Measurements from ENCODE around the gene ATCAY. TPM values are rescaled to one million over a fixed set of nuclear protein-coding genes. Genes with fewer than 3 reads are reported as not detected.

ATCAY gene
- polyA plus RNA-seq (2013, experiment 1 of 2), result 13.0 TPM
- polyA plus RNA-seq (2013, experiment 2 of 2), result 10.1 TPM

- peak within 1 kb of the TSS; percentile 47 for H3K4me3 ChIP-seq (ENCODE audit: extremely low read depth, insufficient read depth, low read length, poor library complexity, severe bottlenecking)
- H3K36me3 ChIP-seq (ENCODE audit: control insufficient read depth, insufficient read depth, low read length), result no peaks in the 10 kb centered on the region
- H3K4me1 ChIP-seq (ENCODE audit: control insufficient read depth, insufficient read depth, low read length, poor library complexity, severe bottlenecking), result peaks cover 8% of the 10 kb centered on the region
- 0 to 1% methylated on average over 24 to 26 of the region's 49 CpGs for WGBS, 2 experiments (ENCODE audit: insufficient coverage in 2 of 2)
- no peaks in the 10 kb centered on the region for H3K9me3 ChIP-seq (ENCODE audit: control insufficient read depth, low read length)
- H3K27ac ChIP-seq (ENCODE audit: low read depth, low read length, severe bottlenecking), result peak within 1 kb of the TSS; percentile 36
Measured at GRCh38 chr19:3880471-3881271, at the start of gene ATCAY. ATCAY (plus strand) TSS chr19:3880685; CDS start chr19:3885768, 5,083 bp downstream.

GRCh38 chr19:3831601-3832000, 48.9 kb upstream of the ATCAY start:
- Histone ChIP-seq H3K27ac (ENCODE audit: low read depth, low read length, severe bottlenecking) (no peak overlapping the region), H3K36me3 (ENCODE audit: control insufficient read depth, insufficient read depth, low read length) (no peaks in the 10 kb centered on the region), H3K9me3 (ENCODE audit: control insufficient read depth, low read length) (no peaks in the 10 kb centered on the region), H3K4me1 (ENCODE audit: control insufficient read depth, insufficient read depth, low read length, poor library complexity, severe bottlenecking) (no peaks in the 10 kb centered on the region), H3K4me3 (ENCODE audit: extremely low read depth, insufficient read depth, low read length, poor library complexity, severe bottlenecking) (no peak overlapping the region)
- WGBS, 2 experiments (ENCODE audit: insufficient coverage in 2 of 2), result 86 to 95% methylated on average over 14 to 17 of the region's 19 CpGs

- no peaks in the 10 kb centered on the region for H3K9me3 ChIP-seq (ENCODE audit: control insufficient read depth, low read length)
- 100% methylated on average over 3 of the region's 6 CpGs; no CpG with 5 or more reads in 1 of the 2 experiments for WGBS, 2 experiments (ENCODE audit: insufficient coverage in 2 of 2)
- no peaks in the 10 kb centered on the region for H3K4me1 ChIP-seq (ENCODE audit: control insufficient read depth, insufficient read depth, low read length, poor library complexity, severe bottlenecking)
- H3K27ac ChIP-seq (ENCODE audit: low read depth, low read length, severe bottlenecking), result no peak overlapping the region
- H3K4me3 ChIP-seq (ENCODE audit: extremely low read depth, insufficient read depth, low read length, poor library complexity, severe bottlenecking), result no peak overlapping the region
- H3K36me3 ChIP-seq (ENCODE audit: control insufficient read depth, insufficient read depth, low read length), result no peaks in the 10 kb centered on the region
Measured at GRCh38 chr19:3832001-3832400, 48.5 kb upstream of the ATCAY start.

- Histone ChIP-seq H3K36me3 (ENCODE audit: control insufficient read depth, insufficient read depth, low read length) (no peaks in the 10 kb centered on the region), H3K9me3 (ENCODE audit: control insufficient read depth, low read length) (peaks cover 6% of the 10 kb centered on the region), H3K27ac (ENCODE audit: low read depth, low read length, severe bottlenecking) (no peak overlapping the region), H3K4me3 (ENCODE audit: extremely low read depth, insufficient read depth, low read length, poor library complexity, severe bottlenecking) (no peak overlapping the region), H3K4me1 (ENCODE audit: control insufficient read depth, insufficient read depth, low read length, poor library complexity, severe bottlenecking) (no peaks in the 10 kb centered on the region)
- WGBS, 2 experiments (ENCODE audit: insufficient coverage in 2 of 2), result 86 to 87% methylated on average over 21 to 28 of the region's 34 CpGs
Measured at GRCh38 chr19:3833578-3834348, 46.7 kb upstream of the ATCAY start.

GRCh38 chr19:3834349-3835054, 46.0 kb upstream of the ATCAY start:
- peaks cover 6% of the 10 kb centered on the region for H3K9me3 ChIP-seq (ENCODE audit: control insufficient read depth, low read length)
- H3K4me1 ChIP-seq (ENCODE audit: control insufficient read depth, insufficient read depth, low read length, poor library complexity, severe bottlenecking), result no peaks in the 10 kb centered on the region
- H3K36me3 ChIP-seq (ENCODE audit: control insufficient read depth, insufficient read depth, low read length), result no peaks in the 10 kb centered on the region
- H3K4me3 ChIP-seq (ENCODE audit: extremely low read depth, insufficient read depth, low read length, poor library complexity, severe bottlenecking), result no peak overlapping the region
- H3K27ac ChIP-seq (ENCODE audit: low read depth, low read length, severe bottlenecking), result no peak overlapping the region
- whole genome bisulfite sequencing, 2 experiments (ENCODE audit: insufficient coverage in 2 of 2), result 91 to 95% methylated on average over 24 to 32 of the region's 35 CpGs

GRCh38 chr19:3835055-3835435, 45.4 kb upstream of the ATCAY start:
- Histone ChIP-seq H3K4me3 (ENCODE audit: extremely low read depth, insufficient read depth, low read length, poor library complexity, severe bottlenecking) (no peak overlapping the region), H3K4me1 (ENCODE audit: control insufficient read depth, insufficient read depth, low read length, poor library complexity, severe bottlenecking) (no peaks in the 10 kb centered on the region), H3K36me3 (ENCODE audit: control insufficient read depth, insufficient read depth, low read length) (no peaks in the 10 kb centered on the region), H3K27ac (ENCODE audit: low read depth, low read length, severe bottlenecking) (no peak overlapping the region), H3K9me3 (ENCODE audit: control insufficient read depth, low read length) (peaks cover 6% of the 10 kb centered on the region)
- 89 to 100% methylated on average over 4 of the region's 9 CpGs for WGBS, 2 experiments (ENCODE audit: insufficient coverage in 2 of 2)

GRCh38 chr19:3836887-3837286, 43.6 kb upstream of the ATCAY start:
- H3K4me3 ChIP-seq (ENCODE audit: extremely low read depth, insufficient read depth, low read length, poor library complexity, severe bottlenecking), result no peak overlapping the region
- H3K36me3 ChIP-seq (ENCODE audit: control insufficient read depth, insufficient read depth, low read length), result no peaks in the 10 kb centered on the region
- H3K4me1 ChIP-seq (ENCODE audit: control insufficient read depth, insufficient read depth, low read length, poor library complexity, severe bottlenecking), result no peaks in the 10 kb centered on the region
- no peak overlapping the region for H3K27ac ChIP-seq (ENCODE audit: low read depth, low read length, severe bottlenecking)
- 74 to 75% methylated on average over 5 of the region's 6 CpGs for WGBS, 2 experiments (ENCODE audit: insufficient coverage in 2 of 2)
- H3K9me3 ChIP-seq (ENCODE audit: control insufficient read depth, low read length), result peaks cover 6% of the 10 kb centered on the region

GRCh38 chr19:3837332-3837731, 43.2 kb upstream of the ATCAY start:
- no peaks in the 10 kb centered on the region for H3K36me3 ChIP-seq (ENCODE audit: control insufficient read depth, insufficient read depth, low read length)
- H3K9me3 ChIP-seq (ENCODE audit: control insufficient read depth, low read length), result peaks cover 6% of the 10 kb centered on the region
- no peaks in the 10 kb centered on the region for H3K4me1 ChIP-seq (ENCODE audit: control insufficient read depth, insufficient read depth, low read length, poor library complexity, severe bottlenecking)
- no peak overlapping the region for H3K27ac ChIP-seq (ENCODE audit: low read depth, low read length, severe bottlenecking)
- WGBS, 2 experiments (ENCODE audit: insufficient coverage in 2 of 2), result 93 to 96% methylated on average over 17 of the region's 17 CpGs
- no peak overlapping the region for H3K4me3 ChIP-seq (ENCODE audit: extremely low read depth, insufficient read depth, low read length, poor library complexity, severe bottlenecking)

GRCh38 chr19:3837922-3838321, 42.6 kb upstream of the ATCAY start:
- no peaks in the 10 kb centered on the region for H3K4me1 ChIP-seq (ENCODE audit: control insufficient read depth, insufficient read depth, low read length, poor library complexity, severe bottlenecking)
- H3K27ac ChIP-seq (ENCODE audit: low read depth, low read length, severe bottlenecking), result no peak overlapping the region
- no peaks in the 10 kb centered on the region for H3K36me3 ChIP-seq (ENCODE audit: control insufficient read depth, insufficient read depth, low read length)
- H3K4me3 ChIP-seq (ENCODE audit: extremely low read depth, insufficient read depth, low read length, poor library complexity, severe bottlenecking), result no peak overlapping the region
- peaks cover 6% of the 10 kb centered on the region for H3K9me3 ChIP-seq (ENCODE audit: control insufficient read depth, low read length)
- WGBS, 2 experiments (ENCODE audit: insufficient coverage in 2 of 2), result 95 to 96% methylated on average over 19 of the region's 19 CpGs

- H3K27ac ChIP-seq (ENCODE audit: low read depth, low read length, severe bottlenecking), result no peak overlapping the region
- whole genome bisulfite sequencing, 2 experiments (ENCODE audit: insufficient coverage in 2 of 2), result 87 to 92% methylated on average over 12 to 13 of the region's 13 CpGs
- no peak overlapping the region for H3K4me3 ChIP-seq (ENCODE audit: extremely low read depth, insufficient read depth, low read length, poor library complexity, severe bottlenecking)
- H3K9me3 ChIP-seq (ENCODE audit: control insufficient read depth, low read length), result peaks cover 6% of the 10 kb centered on the region
- no peaks in the 10 kb centered on the region for H3K36me3 ChIP-seq (ENCODE audit: control insufficient read depth, insufficient read depth, low read length)
- no peaks in the 10 kb centered on the region for H3K4me1 ChIP-seq (ENCODE audit: control insufficient read depth, insufficient read depth, low read length, poor library complexity, severe bottlenecking)
Measured at GRCh38 chr19:3838661-3839060, 41.8 kb upstream of the ATCAY start.
